ENCODE data around the gene EDEM2.

- no peak for TF ChIP-seq POLR2A (IDR thresholded peaks at IDR 0.05)
- TF ChIP-seq, protein P1, sequence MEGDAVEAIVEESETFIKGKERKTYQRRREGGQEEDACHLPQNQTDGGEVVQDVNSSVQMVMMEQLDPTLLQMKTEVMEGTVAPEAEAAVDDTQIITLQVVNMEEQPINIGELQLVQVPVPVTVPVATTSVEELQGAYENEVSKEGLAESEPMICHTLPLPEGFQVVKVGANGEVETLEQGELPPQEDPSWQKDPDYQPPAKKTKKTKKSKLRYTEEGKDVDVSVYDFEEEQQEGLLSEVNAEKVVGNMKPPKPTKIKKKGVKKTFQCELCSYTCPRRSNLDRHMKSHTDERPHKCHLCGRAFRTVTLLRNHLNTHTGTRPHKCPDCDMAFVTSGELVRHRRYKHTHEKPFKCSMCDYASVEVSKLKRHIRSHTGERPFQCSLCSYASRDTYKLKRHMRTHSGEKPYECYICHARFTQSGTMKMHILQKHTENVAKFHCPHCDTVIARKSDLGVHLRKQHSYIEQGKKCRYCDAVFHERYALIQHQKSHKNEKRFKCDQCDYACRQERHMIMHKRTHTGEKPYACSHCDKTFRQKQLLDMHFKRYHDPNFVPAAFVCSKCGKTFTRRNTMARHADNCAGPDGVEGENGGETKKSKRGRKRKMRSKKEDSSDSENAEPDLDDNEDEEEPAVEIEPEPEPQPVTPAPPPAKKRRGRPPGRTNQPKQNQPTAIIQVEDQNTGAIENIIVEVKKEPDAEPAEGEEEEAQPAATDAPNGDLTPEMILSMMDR (IDR thresholded peaks at IDR 0.05 in 4 of 5, conservative IDR thresholded peaks at IDR 0.05 in 1 of 5) = no peak
These were observed 38.2 kb downstream of the EDEM2 start for GRCh38 chr20:35108921-35109320.

Measured in gastrocnemius medialis (tissue), 4 donors.